ENCODE data around the gene OVCA2.

The OVCA2 gene

GRCh38 chr17:2074919-2075318, 33.1 kb downstream of the OVCA2 start:
- DNase-seq (ENCODE audit: insufficient read length) (no peak), FAIRE-seq (no peak)
- TF ChIP-seq POLR2AphosphoS5 (IDR thresholded peaks at IDR 0.05; ENCODE audit: low read depth, low read length): no peak
- no peak for TF ChIP-seq POLR2A (IDR thresholded peaks at IDR 0.05; ENCODE audit: low read depth, low read length)
- no peak for TF ChIP-seq TAF1 (IDR thresholded peaks at IDR 0.05; ENCODE audit: borderline replicate concordance, low read depth, low read length)

- DNase-seq (ENCODE audit: insufficient read length) (no peak), FAIRE-seq (no peak)
- TF ChIP-seq TAF1 (IDR thresholded peaks at IDR 0.05; ENCODE audit: borderline replicate concordance, low read depth, low read length): no peak
- no peak for TF ChIP-seq POLR2A (IDR thresholded peaks at IDR 0.05; ENCODE audit: low read depth, low read length)
- no peak for TF ChIP-seq POLR2AphosphoS5 (IDR thresholded peaks at IDR 0.05; ENCODE audit: low read depth, low read length)
Measured at GRCh38 chr17:2075336-2076086, 33.7 kb downstream of the OVCA2 start.

GRCh38 chr17:2076087-2076984, 34.5 kb downstream of the OVCA2 start:
- FAIRE-seq (no peak), DNase-seq (ENCODE audit: insufficient read length) (no peak)
- no peak for TF ChIP-seq POLR2A (IDR thresholded peaks at IDR 0.05; ENCODE audit: low read depth, low read length)
- TF ChIP-seq POLR2AphosphoS5 (IDR thresholded peaks at IDR 0.05; ENCODE audit: low read depth, low read length): no peak
- no peak for TF ChIP-seq TAF1 (IDR thresholded peaks at IDR 0.05; ENCODE audit: borderline replicate concordance, low read depth, low read length)

- TF ChIP-seq POLR2A (IDR thresholded peaks at IDR 0.05; ENCODE audit: low read depth, low read length) (no peak), POLR2AphosphoS5 (IDR thresholded peaks at IDR 0.05; ENCODE audit: low read depth, low read length) (no peak), TAF1 (IDR thresholded peaks at IDR 0.05; ENCODE audit: borderline replicate concordance, low read depth, low read length) (no peak)
- no peak for DNase-seq (ENCODE audit: insufficient read length)
- FAIRE-seq: no peak
Measured at GRCh38 chr17:2077040-2077439, 35.2 kb downstream of the OVCA2 start.

GRCh38 chr17:2081564-2081963, 39.7 kb downstream of the OVCA2 start:
- TF ChIP-seq POLR2AphosphoS5 (IDR thresholded peaks at IDR 0.05; ENCODE audit: low read depth, low read length): no peak
- no peak for TF ChIP-seq TAF1 (IDR thresholded peaks at IDR 0.05; ENCODE audit: borderline replicate concordance, low read depth, low read length)
- TF ChIP-seq POLR2A (IDR thresholded peaks at IDR 0.05; ENCODE audit: low read depth, low read length): no peak
- FAIRE-seq (no peak), DNase-seq (ENCODE audit: insufficient read length) (no peak)

- DNase-seq (ENCODE audit: insufficient read length) (no peak), FAIRE-seq (peak; percentile 58)
- TF ChIP-seq TAF1 (IDR thresholded peaks at IDR 0.05; ENCODE audit: borderline replicate concordance, low read depth, low read length) (no peak), POLR2AphosphoS5 (IDR thresholded peaks at IDR 0.05; ENCODE audit: low read depth, low read length) (no peak), POLR2A (IDR thresholded peaks at IDR 0.05; ENCODE audit: low read depth, low read length) (no peak)
Measured at GRCh38 chr17:2082003-2082781, 40.4 kb downstream of the OVCA2 start.

GRCh38 chr17:2083613-2084035, 41.8 kb downstream of the OVCA2 start:
- TF ChIP-seq POLR2A (IDR thresholded peaks at IDR 0.05; ENCODE audit: low read depth, low read length) (peak; percentile 39; the same call in 1 of the 2 replicates), TAF1 (IDR thresholded peaks at IDR 0.05; ENCODE audit: borderline replicate concordance, low read depth, low read length) (no peak), POLR2AphosphoS5 (IDR thresholded peaks at IDR 0.05; ENCODE audit: low read depth, low read length) (no peak)
- FAIRE-seq (peak; percentile 96), DNase-seq (ENCODE audit: insufficient read length) (no peak)

GRCh38 chr17:2084036-2084765, 42.4 kb downstream of the OVCA2 start:
- FAIRE-seq: no peak
- TF ChIP-seq POLR2A (IDR thresholded peaks at IDR 0.05; ENCODE audit: low read depth, low read length) (no peak), TAF1 (IDR thresholded peaks at IDR 0.05; ENCODE audit: borderline replicate concordance, low read depth, low read length) (no peak), POLR2AphosphoS5 (IDR thresholded peaks at IDR 0.05; ENCODE audit: low read depth, low read length) (no peak)
- DNase-seq (ENCODE audit: insufficient read length): no peak

GRCh38 chr17:2084766-2085647, 43.2 kb downstream of the OVCA2 start:
- TF ChIP-seq POLR2AphosphoS5 (IDR thresholded peaks at IDR 0.05; ENCODE audit: low read depth, low read length) (no peak), TAF1 (IDR thresholded peaks at IDR 0.05; ENCODE audit: borderline replicate concordance, low read depth, low read length) (no peak), POLR2A (IDR thresholded peaks at IDR 0.05; ENCODE audit: low read depth, low read length) (no peak)
- DNase-seq (ENCODE audit: insufficient read length) (no peak), FAIRE-seq (peak; percentile 50)

- TF ChIP-seq POLR2AphosphoS5 (IDR thresholded peaks at IDR 0.05; ENCODE audit: low read depth, low read length) (no peak), POLR2A (IDR thresholded peaks at IDR 0.05; ENCODE audit: low read depth, low read length) (no peak), TAF1 (IDR thresholded peaks at IDR 0.05; ENCODE audit: borderline replicate concordance, low read depth, low read length) (no peak)
- FAIRE-seq (no peak), DNase-seq (ENCODE audit: insufficient read length) (no peak)
Measured at GRCh38 chr17:2085648-2085949, 43.8 kb downstream of the OVCA2 start.

Data from GM12892 (cell line).